CD8-positive, alpha-beta memory T cell (primary cell): ENCODE data around the gene ISM2. TPM values are rescaled to one million over a fixed set of nuclear protein-coding genes. Genes with fewer than 3 reads are reported as not detected.
"Not testable (repeated sequence)": the region's sequence is repeated elsewhere in the genome, so short reads cannot be mapped to it uniquely, and the experiment has no call there.

Experiments
- CTCF ChIA-PET: fragments of 350-600 bp; sonication (Branson Sonifier 250); formaldehyde crosslinking; loops from one replicate; lab custom pipeline; 2021; ENCODE audit warnings: antibody characterized with exemption; lab: Charles Lee
- POLR2A ChIA-PET: fragments of 350-600 bp; sonication (Branson Sonifier 250); formaldehyde crosslinking; loops from one replicate; lab custom pipeline; 2021; ENCODE audit warnings: antibody characterized with exemption; lab: Charles Lee
- DNase-seq, 5 donors: peaks; one replicate each; pipeline versions ENCODE4 v3.0.0 to v3.0.0-alpha.2; 2020 to 2022; ENCODE audit warnings: mixed read lengths in 1 of 5
- H3K27ac ChIP-seq: one replicate; pipeline ENCODE4 v1.7.0; 2013; ENCODE audit warnings: low read depth, mild to moderate bottlenecking, low read length, moderate library complexity
- H3K27me3 ChIP-seq: 2 replicates; pipeline ENCODE4 v1.7.0; 2013; ENCODE audit warnings: low read length, mild to moderate bottlenecking; ENCODE audit not compliant: insufficient read depth, poor library complexity, severe bottlenecking
- H3K36me3 ChIP-seq: 2 replicates; pipeline ENCODE4 v1.7.0; 2013; ENCODE audit warnings: mild to moderate bottlenecking, low read length, moderate library complexity; ENCODE audit not compliant: insufficient read depth
- H3K4me1 ChIP-seq: 2 replicates; pipeline ENCODE4 v1.7.0; 2013; ENCODE audit warnings: mild to moderate bottlenecking, low read length, moderate library complexity; ENCODE audit not compliant: insufficient read depth
- H3K4me3 ChIP-seq: 2 replicates; pipeline ENCODE4 v1.7.0; 2013; ENCODE audit warnings: mild to moderate bottlenecking, low read length
- H3K9me3 ChIP-seq: 2 replicates; pipeline ENCODE4 v1.7.0; 2013; ENCODE audit warnings: mild to moderate bottlenecking, low read length
- H3K27ac Mint-ChIP-seq, 8 donors: one replicate each; pipeline ENCODE4 v1.8.0; 2020 to 2021; ENCODE audit warnings: mixed read lengths in 8 of 8, mild to moderate bottlenecking in 6 of 8, inconsistent platforms in 3 of 8, moderate library complexity in 3 of 8
- H3K27me3 Mint-ChIP-seq, 2 donors: one replicate each; pipeline ENCODE4 v1.8.0; 2020 to 2021; ENCODE audit warnings: mixed read lengths in 2 of 2, mild to moderate bottlenecking in 1 of 2, moderate library complexity in 1 of 2
- H3K36me3 Mint-ChIP-seq, 3 donors: one replicate each; pipeline ENCODE4 v1.8.0; 2020 to 2021; ENCODE audit warnings: mixed read lengths in 3 of 3, inconsistent platforms in 1 of 3, mild to moderate bottlenecking in 1 of 3
- H3K4me1 Mint-ChIP-seq, 3 donors: one replicate each; pipeline ENCODE4 v1.8.0; 2020 to 2021; ENCODE audit warnings: mixed read lengths in 3 of 3, inconsistent platforms in 1 of 3, mild to moderate bottlenecking in 1 of 3
- H3K4me3 Mint-ChIP-seq, 7 donors: one replicate each; pipeline ENCODE4 v1.8.0; 2020 to 2021; ENCODE audit warnings: mixed read lengths in 7 of 7, mild to moderate bottlenecking in 6 of 7, moderate library complexity in 4 of 7, inconsistent platforms in 2 of 7
- H3K9me3 Mint-ChIP-seq, 5 donors: one replicate each; pipeline ENCODE4 v1.8.0; 2020 to 2022; ENCODE audit warnings: mixed read lengths in 5 of 5, mild to moderate bottlenecking in 3 of 5, moderate library complexity in 2 of 5, inconsistent platforms in 1 of 5
- polyA plus RNA-seq: library from polyadenylated mRNA; unstranded; fragments of 300-500 nt; fragmentation: Illumina TruSeq; gene quantifications from one replicate; pipeline ENCODE4 v1.2.3, GENCODE V29; 2021
- total RNA-seq, 2 experiments: library from RNA; stranded (reverse); gene quantifications; one replicate each; pipeline ENCODE4 v1.2.3, GENCODE V29; 2021

ISM2 gene
- total RNA-seq (not detected), polyA plus RNA-seq (not detected)

- H3K27me3 Mint-ChIP-seq, result peaks cover 25 to 30% of the 10 kb centered on the region in 2 donors
- peak within 1 kb of the TSS; percentile 76 to 89 (median 80) for H3K4me3 Mint-ChIP-seq
- Histone ChIP-seq H3K27ac (no peak within 1 kb of the TSS), H3K4me1 (peaks cover 7% of the 10 kb centered on the region), H3K4me3 (no peak within 1 kb of the TSS), H3K36me3 (no peaks in the 10 kb centered on the region), H3K27me3 (peaks cover 6% of the 10 kb centered on the region), H3K9me3 (no peaks in the 10 kb centered on the region)
- H3K36me3 Mint-ChIP-seq, result peaks cover 0 to 5% (median 4%) of the 10 kb centered on the region in 3 donors
- ChIA-PET CTCF (no interaction called here), POLR2A (no interaction called here)
- DNase-seq, result peak in 4 of 5 donors; percentile 4 to 34 (median 17)
- H3K27ac Mint-ChIP-seq, result no peak within 1 kb of the TSS
- H3K9me3 Mint-ChIP-seq, result peaks cover 0 to 5% (median 3%) of the 10 kb centered on the region in 5 donors
- H3K4me1 Mint-ChIP-seq, result peaks cover 5 to 12% (median 5%) of the 10 kb centered on the region in 3 donors
Observed at GRCh38 chr14:77498120-77498979, at the start of gene ISM2. Gene ISM2, minus strand, starts transcription at chr14:77498816. Its CDS starts 23 bp downstream, at chr14:77498793.

- H3K36me3 Mint-ChIP-seq, result peaks cover 9 to 83% (median 11%) of the 10 kb centered on the region in 3 donors
- no peaks in the 10 kb centered on the region for H3K27me3 ChIP-seq
- no peak for DNase-seq
- no peak overlapping the region for H3K27ac Mint-ChIP-seq
- H3K27ac ChIP-seq, result no peak overlapping the region
- peaks cover 14% of the 10 kb centered on the region for H3K36me3 ChIP-seq
- POLR2A ChIA-PET, result no interaction called here
- no peaks in the 10 kb centered on the region for H3K9me3 Mint-ChIP-seq
- CTCF ChIA-PET, result interaction anchor here (0.6 kb wide), 1 partner anchor 159 kb away, joined by 3 read pairs; no protein-coding TSS in a partner anchor
- no peaks in the 10 kb centered on the region for H3K27me3 Mint-ChIP-seq
- no peaks in the 10 kb centered on the region for H3K9me3 ChIP-seq
- H3K4me3 ChIP-seq, result no peak overlapping the region
- H3K4me3 Mint-ChIP-seq, result no peak overlapping the region
- peaks cover 0 to 6% (median 1%) of the 10 kb centered on the region in 3 donors for H3K4me1 Mint-ChIP-seq
- H3K4me1 ChIP-seq, result no peaks in the 10 kb centered on the region
Observed at GRCh38 chr14:77547512-77548180, 49.0 kb upstream of the ISM2 start.

DNA sequence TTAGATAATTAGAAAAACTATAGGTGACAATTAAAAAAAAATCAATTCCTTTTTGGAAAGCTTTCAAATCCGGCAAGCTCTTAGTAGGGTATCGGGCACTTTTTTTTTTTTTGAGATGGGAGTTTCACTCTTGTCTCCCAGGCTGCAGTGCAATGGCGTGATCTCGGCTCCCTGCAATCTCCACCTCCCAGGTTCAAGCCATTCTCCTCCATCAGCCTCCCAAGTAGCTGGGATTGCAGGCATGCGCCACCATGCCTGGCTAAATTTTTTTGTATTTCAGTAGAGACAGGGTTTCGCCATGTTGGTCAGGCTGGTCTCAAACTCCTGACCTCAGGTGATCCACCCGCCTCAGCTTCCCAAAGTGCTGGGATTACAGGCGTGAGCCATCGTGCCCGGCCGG is 46.6 kb upstream of the ISM2 start:
- H3K4me3 Mint-ChIP-seq, H3K9me3 Mint-ChIP-seq, H3K27ac Mint-ChIP-seq, H3K4me3 ChIP-seq, H3K9me3 ChIP-seq, DNase-seq, H3K4me1 ChIP-seq, H3K4me1 Mint-ChIP-seq, H3K27ac ChIP-seq, CTCF ChIA-PET, H3K27me3 ChIP-seq, H3K27me3 Mint-ChIP-seq: not testable (repeated sequence)
- peaks cover 14% of the 10 kb centered on the region for H3K36me3 ChIP-seq
- POLR2A ChIA-PET, result interaction anchor here (0.6 kb wide), 1 partner anchor 12 kb away, joined by 4 read pairs; no protein-coding TSS in a partner anchor
- peaks cover 4 to 80% (median 11%) of the 10 kb centered on the region in 3 donors for H3K36me3 Mint-ChIP-seq

- no peak overlapping the region for H3K4me3 ChIP-seq
- no peak for DNase-seq
- no peak overlapping the region for H3K4me3 Mint-ChIP-seq
- CTCF ChIA-PET, result no interaction called here
- H3K27ac Mint-ChIP-seq, result peak overlapping the region in 3 of 8 donors; percentile 23 to 80 (median 52)
- peaks cover 0 to 10% (median 6%) of the 10 kb centered on the region in 3 donors for H3K4me1 Mint-ChIP-seq
- no peaks in the 10 kb centered on the region for H3K9me3 Mint-ChIP-seq
- POLR2A ChIA-PET, result interaction anchor here (0.6 kb wide), 1 partner anchor 13 kb away, joined by 4 read pairs; no protein-coding TSS in a partner anchor
- peaks cover 4 to 76% (median 8%) of the 10 kb centered on the region in 3 donors for H3K36me3 Mint-ChIP-seq
- H3K27me3 ChIP-seq, result no peaks in the 10 kb centered on the region
- H3K4me1 ChIP-seq, result no peaks in the 10 kb centered on the region
- H3K27ac ChIP-seq, result no peak overlapping the region
- peaks cover 8% of the 10 kb centered on the region for H3K36me3 ChIP-seq
- no peaks in the 10 kb centered on the region for H3K9me3 ChIP-seq
- no peaks in the 10 kb centered on the region for H3K27me3 Mint-ChIP-seq
Observed at GRCh38 chr14:77544571-77544970, 46.0 kb upstream of the ISM2 start.

DNA sequence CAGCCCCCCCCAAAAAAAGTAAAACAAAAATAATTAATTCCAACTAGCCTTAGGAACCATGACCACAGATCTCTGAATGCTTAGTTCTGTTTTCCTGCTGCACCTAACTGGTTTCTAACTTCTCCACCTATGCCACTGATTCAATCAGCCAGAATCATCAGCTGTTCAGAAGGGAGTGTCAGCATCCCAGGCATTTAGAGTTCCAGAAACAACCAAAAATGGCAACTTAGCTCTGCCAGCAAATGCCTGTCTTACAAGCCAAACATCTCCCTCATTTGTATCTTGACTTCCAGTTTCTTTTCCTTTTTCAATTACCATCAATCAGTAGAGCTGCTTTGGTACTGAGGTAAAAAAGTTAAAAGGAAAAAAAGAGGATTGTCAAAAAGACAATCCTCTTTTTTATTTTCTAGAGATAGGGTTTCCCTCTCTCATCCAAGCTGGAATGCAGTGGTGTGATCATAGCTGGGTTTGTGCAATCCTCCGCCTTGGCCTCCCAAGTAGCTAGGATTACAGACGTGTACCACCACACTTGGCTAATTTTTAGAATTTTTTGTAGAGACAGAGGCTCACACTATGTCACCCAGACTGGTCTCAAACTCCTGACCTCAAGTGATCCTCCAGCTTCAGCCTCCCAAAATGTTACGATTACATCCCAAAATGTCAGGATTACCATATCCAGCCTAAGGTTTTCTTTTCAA is 45.2 kb upstream of the ISM2 start:
- no peak for DNase-seq
- peaks cover 0 to 10% (median 6%) of the 10 kb centered on the region in 3 donors for H3K4me1 Mint-ChIP-seq
- Histone ChIP-seq H3K36me3 (peaks cover 6% of the 10 kb centered on the region), H3K4me3 (no peak overlapping the region), H3K27me3 (no peaks in the 10 kb centered on the region), H3K9me3 (no peaks in the 10 kb centered on the region), H3K4me1 (no peaks in the 10 kb centered on the region), H3K27ac (no peak overlapping the region)
- H3K27ac Mint-ChIP-seq, result peak overlapping the region in 3 of 8 donors; percentile 21 to 29 (median 26)
- no peak overlapping the region for H3K4me3 Mint-ChIP-seq
- ChIA-PET POLR2A (no interaction called here), CTCF (no interaction called here)
- H3K9me3 Mint-ChIP-seq, result no peaks in the 10 kb centered on the region
- H3K36me3 Mint-ChIP-seq, result peaks cover 4 to 70% (median 8%) of the 10 kb centered on the region in 3 donors
- no peaks in the 10 kb centered on the region for H3K27me3 Mint-ChIP-seq

DNA sequence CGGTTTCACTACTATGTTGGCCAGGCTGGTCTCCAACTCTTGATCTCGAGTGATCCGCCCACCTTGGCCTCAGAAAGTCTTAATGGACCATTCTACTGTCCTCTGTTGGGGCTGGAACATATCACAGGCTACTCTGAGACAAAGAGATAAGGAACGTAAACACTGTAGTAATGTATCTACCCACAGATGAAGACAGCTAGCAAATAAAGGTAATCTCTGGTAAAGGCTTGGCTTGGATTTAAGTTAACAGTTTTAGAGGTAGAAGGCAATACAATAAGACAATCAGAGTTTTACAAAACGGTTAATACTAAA is 44.6 kb upstream of the ISM2 start:
- H3K36me3 Mint-ChIP-seq, result peaks cover 4 to 64% (median 8%) of the 10 kb centered on the region in 3 donors
- CTCF ChIA-PET, result no interaction called here
- Histone ChIP-seq H3K27ac (no peak overlapping the region), H3K9me3 (no peaks in the 10 kb centered on the region), H3K27me3 (no peaks in the 10 kb centered on the region), H3K4me1 (no peaks in the 10 kb centered on the region), H3K4me3 (no peak overlapping the region), H3K36me3 (peaks cover 2% of the 10 kb centered on the region)
- POLR2A ChIA-PET, result no interaction called here
- no peak for DNase-seq
- H3K4me3 Mint-ChIP-seq, result no peak overlapping the region
- H3K27me3 Mint-ChIP-seq, result no peaks in the 10 kb centered on the region
- peak overlapping the region in 3 of 8 donors; percentile 26 to 70 (median 29) for H3K27ac Mint-ChIP-seq
- peaks cover 0 to 10% (median 6%) of the 10 kb centered on the region in 3 donors for H3K4me1 Mint-ChIP-seq
- no peaks in the 10 kb centered on the region for H3K9me3 Mint-ChIP-seq

GRCh38 chr14:77542421-77543239 is 44.0 kb upstream of the ISM2 start:
- Mint-ChIP-seq H3K36me3 (peaks cover 4 to 63% (median 8%) of the 10 kb centered on the region in 3 donors), H3K4me1 (peaks cover 0 to 10% (median 6%) of the 10 kb centered on the region in 3 donors), H3K27me3 (no peaks in the 10 kb centered on the region), H3K4me3 (no peak overlapping the region), H3K9me3 (no peaks in the 10 kb centered on the region), H3K27ac (peak overlapping the region in 6 of 8 donors; percentile 6 to 70 (median 35))
- CTCF ChIA-PET, result interaction anchor here (0.7 kb wide), 1 partner anchor 8 kb away, joined by 4 read pairs; no protein-coding TSS in a partner anchor
- Histone ChIP-seq H3K27ac (no peak overlapping the region), H3K36me3 (no peaks in the 10 kb centered on the region), H3K9me3 (no peaks in the 10 kb centered on the region), H3K4me3 (no peak overlapping the region), H3K27me3 (no peaks in the 10 kb centered on the region), H3K4me1 (no peaks in the 10 kb centered on the region)
- POLR2A ChIA-PET, result no interaction called here
- DNase-seq, result no peak
